Brain microvascular endothelial cell (primary cell): ENCODE data around the gene ALKBH3.
A peak's percentile ranks its signal among the peaks of the same experiment; 100 is the strongest.

Experiments used
- DNase-seq: peaks from one replicate; pipeline ENCODE4 v3.0.0-alpha.2; 2020
- H3K27ac ChIP-seq: fragments of 250-450 bp; sonication (Bioruptor Pico); 2 replicates; pipeline ENCODE4 v1.5.1; 2020; ENCODE audit warnings: mild to moderate bottlenecking, moderate library complexity
- H3K27me3 ChIP-seq: fragments of 250-450 bp; sonication (Bioruptor Pico); replicated peaks from 2 replicates; pipeline ENCODE4 v1.5.1; 2020; ENCODE audit warnings: mild to moderate bottlenecking
- H3K36me3 ChIP-seq: fragments of 250-450 bp; sonication (Bioruptor Pico); replicated peaks from 2 replicates; pipeline ENCODE4 v1.5.1; 2020; ENCODE audit warnings: mild to moderate bottlenecking
- H3K4me3 ChIP-seq: 2 replicates; pipeline ENCODE4 v1.5.1; 2011; ENCODE audit warnings: low read depth, mild to moderate bottlenecking, control low read depth, low read length, moderate library complexity
- CTCF ChIP-seq: IDR thresholded peaks from 2 replicates; pipeline ENCODE4 v1.5.1; 2011; ENCODE audit warnings: low read depth, mild to moderate bottlenecking, moderate library complexity, low read length, control low read depth, inconsistent platforms; ENCODE audit errors: missing control alignments
- in situ Hi-C: cut with HindIII; loops from 2 replicates; pipeline ENCODE4 v1.10.0; 2017; ENCODE audit warnings: low sequenced_read_pairs, low pct_ligation_motif_present

Gene ALKBH3

GRCh38 chr11:43880640-43881159 lies at the start of gene ALKBH3:
Gene ALKBH3, plus strand, starts transcription at chr11:43880831. Its CDS starts 1,822 bp downstream, at chr11:43882653.
- peak within 1 kb of the TSS; percentile 24 for H3K27ac ChIP-seq
- no peaks in the 10 kb centered on the region for H3K36me3 ChIP-seq
- no peak for TF ChIP-seq CTCF
- in situ Hi-C loops, result no loop called here
- no peaks in the 10 kb centered on the region for H3K27me3 ChIP-seq
- peak; percentile 90 for DNase-seq
- H3K4me3 ChIP-seq, result peak within 1 kb of the TSS; percentile 90

GRCh38 chr11:43830928-43831440 lies 49.6 kb upstream of the ALKBH3 start:
- DNase-seq, result peak; percentile 99
- no peaks in the 10 kb centered on the region for H3K27me3 ChIP-seq
- H3K36me3 ChIP-seq, result no peaks in the 10 kb centered on the region
- H3K4me3 ChIP-seq, result no peak overlapping the region
- H3K27ac ChIP-seq, result peak overlapping the region; percentile 88
- TF ChIP-seq CTCF, result no peak
- in situ Hi-C loops, result no loop called here

GRCh38 chr11:43832536-43832935 lies 48.1 kb upstream of the ALKBH3 start:
- Histone ChIP-seq H3K27ac (no peak overlapping the region), H3K36me3 (no peaks in the 10 kb centered on the region), H3K4me3 (no peak overlapping the region), H3K27me3 (no peaks in the 10 kb centered on the region)
- in situ Hi-C loops, result no loop called here
- TF ChIP-seq CTCF, result no peak
- no peak for DNase-seq

GRCh38 chr11:43833657-43834073 lies 47.0 kb upstream of the ALKBH3 start:
- no peak overlapping the region for H3K4me3 ChIP-seq
- in situ Hi-C loops, result no loop called here
- H3K36me3 ChIP-seq, result peaks cover 2% of the 10 kb centered on the region
- DNase-seq, result peak; percentile 54
- H3K27me3 ChIP-seq, result no peaks in the 10 kb centered on the region
- no peak for TF ChIP-seq CTCF
- H3K27ac ChIP-seq, result peak overlapping the region; percentile 38

- no peak overlapping the region for H3K27ac ChIP-seq
Measured at GRCh38 chr11:43834286-43834685, 46.3 kb upstream of the ALKBH3 start.

More at GRCh38 chr11:43834286-43834685, 46.3 kb upstream of the ALKBH3 start:
- Histone ChIP-seq H3K4me3 (no peak overlapping the region), H3K36me3 (peaks cover 3% of the 10 kb centered on the region), H3K27me3 (no peaks in the 10 kb centered on the region)
- in situ Hi-C loops, result no loop called here
- no peak for TF ChIP-seq CTCF
- DNase-seq, result no peak
